Cardiac muscle cell (in vitro differentiated cells and primary cell): ENCODE measurements around the gene TRIM56. TPM values are rescaled to one million over a fixed set of nuclear protein-coding genes. Genes with fewer than 3 reads are reported as not detected.
A peak's percentile ranks its signal among the peaks of the same experiment; 100 is the strongest.
"Not testable (repeated sequence)": the region's sequence is repeated elsewhere in the genome, so short reads cannot be mapped to it uniquely, and the experiment has no call there.

ENCODE experiments used
- DNase-seq, 2 donors: peaks; one replicate each; pipeline versions ENCODE4 v3.0.0 to v3.0.0-alpha.2; 2010 to 2017; ENCODE audit warnings: low read depth in 1 of 2, low spot score in 1 of 2
- H3K27ac ChIP-seq: fragments of 200-600 bp; sonication (generic); 2 replicates; pipeline ENCODE4 v1.5.1; 2016
- H3K27me3 ChIP-seq: fragments of 200-600 bp; sonication (generic); 2 replicates; pipeline ENCODE4 v1.6.0; 2016; ENCODE audit warnings: control low read depth
- H3K36me3 ChIP-seq: fragments of 200-600 bp; sonication (generic); 2 replicates; pipeline ENCODE4 v1.5.1; 2016; ENCODE audit warnings: control low read depth
- H3K4me1 ChIP-seq: fragments of 200-600 bp; sonication (generic); 2 replicates; pipeline ENCODE4 v1.8.1; 2017; ENCODE audit warnings: low read depth, mild to moderate bottlenecking, mixed run types
- H3K4me3 ChIP-seq: fragments of 200-600 bp; sonication (generic); 2 replicates; pipeline ENCODE4 v1.5.1; 2016; ENCODE audit warnings: mild to moderate bottlenecking
- H3K9me3 ChIP-seq: fragments of 200-600 bp; sonication (generic); 2 replicates; pipeline ENCODE4 v1.5.1; 2017; ENCODE audit warnings: low read depth, mild to moderate bottlenecking, control low read depth
- polyA plus RNA-seq: library from polyadenylated mRNA; unstranded; fragments of >200 nt; fragmentation: Nextera tagmentation; extraction: Ambion mirVana; gene quantifications from 2 replicates; pipeline ENCODE4 v1.2.1, GENCODE V29; 2016
- total RNA-seq: library from RNA; depleted of rRNA; stranded (reverse); fragments of >200 nt; gene quantifications from 2 replicates; pipeline ENCODE4 v1.2.3, GENCODE V29; 2016
- TF ChIP-seq, protein P1 (sequence below): IDR thresholded peaks from 2 replicates; pipeline ENCODE4 v1.5.1; 2012; ENCODE audit warnings: low read depth, mild to moderate bottlenecking, low read length

TRIM56 gene
- total and polyA plus RNA-seq, 2 experiments from 2014 or later, result 11.6 to 12.9 TPM

DNA sequence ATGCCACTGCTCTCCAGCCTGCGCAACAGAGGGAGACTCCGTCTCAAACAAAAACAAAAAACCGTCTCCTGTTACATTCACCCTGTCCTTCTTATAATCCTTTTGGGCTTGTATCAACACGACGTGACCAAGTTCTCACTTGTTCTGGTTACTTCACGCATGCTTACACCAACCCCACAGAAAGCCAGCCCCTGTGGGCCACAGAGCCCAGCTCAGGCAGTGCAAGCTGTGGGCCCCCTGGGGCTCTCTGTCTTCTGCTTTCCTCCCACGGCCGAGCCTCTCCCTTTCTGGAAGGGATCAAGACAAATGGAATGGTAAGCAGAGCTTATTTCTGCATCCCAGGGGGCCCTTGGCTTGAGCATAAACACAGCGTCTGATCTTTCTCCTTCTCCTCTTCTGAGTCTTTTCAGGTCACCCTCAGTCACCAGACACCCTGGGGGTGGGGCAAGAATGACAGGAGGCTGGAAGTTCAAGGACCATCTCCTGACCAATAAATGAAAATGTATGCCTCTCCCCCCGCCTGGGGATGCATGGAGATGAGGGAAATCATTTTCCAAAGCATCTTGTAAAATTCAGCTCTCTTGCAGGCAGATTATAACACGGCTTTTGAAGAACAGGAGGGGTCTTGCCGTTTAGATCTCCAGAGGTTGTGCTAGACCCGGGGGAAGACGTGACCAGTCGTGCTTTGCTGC, 19.0 kb upstream of the TRIM56 start:
- no peaks in the 10 kb centered on the region for H3K4me1 ChIP-seq
- no peaks in the 10 kb centered on the region for H3K36me3 ChIP-seq
- TF ChIP-seq, protein P1, sequence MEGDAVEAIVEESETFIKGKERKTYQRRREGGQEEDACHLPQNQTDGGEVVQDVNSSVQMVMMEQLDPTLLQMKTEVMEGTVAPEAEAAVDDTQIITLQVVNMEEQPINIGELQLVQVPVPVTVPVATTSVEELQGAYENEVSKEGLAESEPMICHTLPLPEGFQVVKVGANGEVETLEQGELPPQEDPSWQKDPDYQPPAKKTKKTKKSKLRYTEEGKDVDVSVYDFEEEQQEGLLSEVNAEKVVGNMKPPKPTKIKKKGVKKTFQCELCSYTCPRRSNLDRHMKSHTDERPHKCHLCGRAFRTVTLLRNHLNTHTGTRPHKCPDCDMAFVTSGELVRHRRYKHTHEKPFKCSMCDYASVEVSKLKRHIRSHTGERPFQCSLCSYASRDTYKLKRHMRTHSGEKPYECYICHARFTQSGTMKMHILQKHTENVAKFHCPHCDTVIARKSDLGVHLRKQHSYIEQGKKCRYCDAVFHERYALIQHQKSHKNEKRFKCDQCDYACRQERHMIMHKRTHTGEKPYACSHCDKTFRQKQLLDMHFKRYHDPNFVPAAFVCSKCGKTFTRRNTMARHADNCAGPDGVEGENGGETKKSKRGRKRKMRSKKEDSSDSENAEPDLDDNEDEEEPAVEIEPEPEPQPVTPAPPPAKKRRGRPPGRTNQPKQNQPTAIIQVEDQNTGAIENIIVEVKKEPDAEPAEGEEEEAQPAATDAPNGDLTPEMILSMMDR, result no peak
- no peak overlapping the region for H3K4me3 ChIP-seq
- H3K27me3 ChIP-seq, result peaks cover 23% of the 10 kb centered on the region
- no peaks in the 10 kb centered on the region for H3K9me3 ChIP-seq
- no peak overlapping the region for H3K27ac ChIP-seq
- DNase-seq, result no peak

DNA sequence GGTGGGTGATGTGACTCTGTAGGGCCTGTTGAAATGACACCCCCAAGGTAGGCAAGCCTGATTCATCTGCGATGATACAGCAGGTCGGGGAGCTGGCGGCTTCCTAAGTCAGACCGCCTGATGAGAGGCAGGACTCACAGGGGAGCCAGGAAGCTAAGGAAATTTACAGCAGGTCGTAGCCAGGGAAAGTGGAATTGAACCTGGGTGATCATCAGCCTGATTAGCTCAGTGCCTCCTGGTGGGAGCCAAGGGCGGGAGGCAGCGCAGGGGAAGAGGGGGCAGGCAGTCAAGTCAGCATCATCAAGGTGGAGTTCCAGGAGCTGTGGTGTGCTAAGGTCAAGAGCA, 18.5 kb upstream of the TRIM56 start:
- no peak overlapping the region for H3K4me3 ChIP-seq
- TF ChIP-seq, protein P1, result no peak
- no peaks in the 10 kb centered on the region for H3K36me3 ChIP-seq
- no peaks in the 10 kb centered on the region for H3K4me1 ChIP-seq
- peaks cover 17% of the 10 kb centered on the region for H3K27me3 ChIP-seq
- H3K27ac ChIP-seq, result no peak overlapping the region
- H3K9me3 ChIP-seq, result no peaks in the 10 kb centered on the region
- no peak for DNase-seq

DNA sequence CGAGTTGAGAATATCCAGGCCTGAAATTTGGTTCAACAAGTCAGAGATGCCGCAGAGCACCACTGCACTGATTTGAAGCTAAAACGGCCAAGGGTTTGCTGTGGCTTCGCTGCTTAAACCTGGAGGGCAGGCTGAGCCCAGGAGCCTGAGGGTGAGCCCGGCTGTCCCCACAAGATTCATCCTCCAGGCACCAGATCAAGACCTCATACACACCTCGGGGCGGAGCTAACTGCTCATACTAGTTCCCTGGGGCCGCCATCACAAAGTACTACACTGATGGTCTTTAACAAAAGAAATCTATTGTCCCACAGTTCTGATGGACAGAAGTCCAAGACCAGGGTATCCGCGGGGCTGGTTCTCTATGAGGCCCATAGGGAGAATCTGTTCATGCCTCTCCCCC, 16.9 kb upstream of the TRIM56 start:
- no peak for DNase-seq
- H3K27me3 ChIP-seq, result peaks cover 9% of the 10 kb centered on the region
- H3K27ac ChIP-seq, result no peak overlapping the region
- no peak overlapping the region for H3K4me3 ChIP-seq
- no peaks in the 10 kb centered on the region for H3K36me3 ChIP-seq
- no peaks in the 10 kb centered on the region for H3K4me1 ChIP-seq
- H3K9me3 ChIP-seq, result no peaks in the 10 kb centered on the region
- TF ChIP-seq, protein P1, result no peak

DNA sequence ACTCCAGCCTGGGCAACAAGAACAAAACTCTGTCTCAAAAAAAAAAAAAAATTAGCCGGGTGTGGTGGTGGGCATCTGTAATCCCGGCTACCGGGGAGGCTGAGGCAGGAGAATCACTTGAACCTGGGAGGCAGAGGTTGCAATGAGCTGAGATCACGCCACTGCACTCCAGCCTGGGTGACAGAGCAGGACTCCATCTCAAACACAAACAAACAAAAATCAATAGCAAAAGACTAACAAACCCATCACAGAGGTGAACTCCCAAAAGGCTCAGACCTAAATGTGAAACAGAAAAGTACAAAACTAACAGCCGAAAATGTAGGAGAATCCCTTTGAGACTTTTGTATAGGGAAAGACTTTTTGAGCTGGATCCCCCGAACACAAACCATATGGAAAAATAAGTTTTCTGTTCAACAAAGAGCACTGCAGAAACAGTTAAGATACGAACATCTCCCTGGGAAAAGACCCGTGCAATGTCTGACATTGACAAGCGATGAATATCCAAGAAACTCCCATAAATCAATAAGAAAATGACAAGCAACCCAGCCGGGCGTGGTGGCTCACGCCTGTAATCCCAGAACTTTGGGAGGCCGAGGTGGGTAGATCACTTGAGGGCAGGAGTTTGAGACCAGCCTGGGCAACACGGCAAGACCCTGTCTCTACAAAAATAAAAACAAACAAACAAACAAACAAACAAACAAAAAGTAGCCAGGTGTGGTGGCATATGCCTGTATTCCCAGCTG, 13.7 kb upstream of the TRIM56 start:
- DNase-seq, H3K27me3 ChIP-seq, H3K9me3 ChIP-seq, H3K36me3 ChIP-seq, H3K27ac ChIP-seq, H3K4me1 ChIP-seq, H3K4me3 ChIP-seq: not testable (repeated sequence)

DNA sequence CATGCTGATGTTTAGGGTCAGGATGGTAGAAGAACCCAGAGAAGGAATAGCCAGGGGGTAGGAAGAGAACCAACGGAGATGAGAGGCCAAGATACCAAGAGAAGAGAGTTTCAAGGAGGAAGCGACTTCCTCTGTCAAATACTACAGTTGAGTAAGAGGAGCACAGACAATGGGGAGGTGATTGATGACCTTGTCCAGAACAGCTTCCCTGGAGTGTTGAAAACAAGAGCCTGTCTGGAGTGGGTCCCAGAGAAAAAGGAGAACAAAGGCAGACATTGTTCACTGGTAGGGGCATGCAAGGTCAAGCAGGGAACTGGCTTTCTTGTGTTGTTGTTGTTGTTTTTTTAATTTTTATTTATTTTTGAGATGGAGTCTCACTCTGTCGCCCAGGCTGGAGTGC, 9.6 kb upstream of the TRIM56 start:
- Histone ChIP-seq H3K36me3 (no peaks in the 10 kb centered on the region), H3K27me3 (peaks cover 4% of the 10 kb centered on the region), H3K4me3 (no peak overlapping the region), H3K27ac (no peak overlapping the region), H3K4me1 (no peaks in the 10 kb centered on the region), H3K9me3 (no peaks in the 10 kb centered on the region)
- TF ChIP-seq, protein P1, result no peak
- peak in 1 of 2 donors; percentile 42 for DNase-seq

DNA sequence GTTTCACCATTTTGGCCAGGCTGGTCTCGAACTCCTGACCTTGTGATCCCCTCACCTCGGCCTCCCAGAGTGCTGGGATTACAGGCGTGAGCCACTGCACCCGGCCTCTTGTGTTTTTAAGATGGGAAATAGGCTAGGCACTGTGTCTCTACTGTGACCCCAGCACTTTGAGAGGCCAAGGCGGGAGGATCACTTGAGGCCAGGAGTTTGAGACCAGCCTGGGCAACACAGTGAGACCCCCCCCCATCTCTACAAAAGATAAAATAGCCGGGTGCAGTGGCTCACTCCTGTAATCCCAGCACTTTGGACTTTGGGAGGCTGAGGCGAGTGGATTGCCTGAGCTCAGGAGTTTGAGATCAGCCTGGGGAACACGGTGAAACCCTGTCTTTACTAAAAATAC, 9.1 kb upstream of the TRIM56 start:
- H3K36me3 ChIP-seq, H3K4me1 ChIP-seq, H3K27ac ChIP-seq, H3K27me3 ChIP-seq, H3K4me3 ChIP-seq, H3K9me3 ChIP-seq, DNase-seq: not testable (repeated sequence)
